Neural cell (in vitro differentiated cells): ENCODE measurements around the gene CDH20. TPM values are rescaled to one million over a fixed set of nuclear protein-coding genes. Genes with fewer than 3 reads are reported as not detected.

Source experiments
- H2AFZ ChIP-seq: fragments of 200-600, 300-800 bp; sonication (generic), shearing (Covaris generic); 2 replicates; pipeline ENCODE4 v1.6.0; 2014; ENCODE audit warnings: low read depth, mild to moderate bottlenecking, antibody characterized with exemption, low read length, moderate library complexity
- H3F3A ChIP-seq: fragments of 200-600 bp; shearing (Covaris generic); 2 replicates; pipeline ENCODE4 v1.6.1; 2016; ENCODE audit warnings: mild to moderate bottlenecking, moderate library complexity, mixed read lengths, antibody characterized with exemption, low read length; ENCODE audit not compliant: insufficient read depth, poor library complexity, severe bottlenecking
- H3K27ac ChIP-seq: fragments of 200-600, 300-800 bp; sonication (generic), shearing (Covaris generic); 2 replicates; pipeline ENCODE4 v1.5.1; 2014; ENCODE audit warnings: mild to moderate bottlenecking, low read length, moderate library complexity
- H3K27me3 ChIP-seq: fragments of 300-800, 200-600 bp; sonication (generic), shearing (Covaris generic); 2 replicates; pipeline ENCODE4 v1.6.0; 2014; ENCODE audit warnings: mild to moderate bottlenecking, low read depth, low read length, moderate library complexity; ENCODE audit not compliant: insufficient read depth
- H3K36me3 ChIP-seq: fragments of 300-800, 200-600 bp; sonication (generic), shearing (Covaris generic); 2 replicates; pipeline ENCODE4 v1.5.1; 2014; ENCODE audit warnings: mild to moderate bottlenecking, antibody characterized with exemption, low read length, moderate library complexity; ENCODE audit not compliant: insufficient read depth
- H3K4me2 ChIP-seq: fragments of 300-800, 200-600 bp; sonication (generic), shearing (Covaris generic); 2 replicates; pipeline ENCODE4 v1.6.0; 2014; ENCODE audit warnings: mild to moderate bottlenecking, low read length
- H3K4me3 ChIP-seq: fragments of 300-800, 200-600 bp; sonication (generic), shearing (Covaris generic); 2 replicates; pipeline ENCODE4 v1.5.1; 2014; ENCODE audit warnings: mild to moderate bottlenecking, low read length, moderate library complexity
- H3K79me2 ChIP-seq: fragments of 200-600 bp; shearing (Covaris generic); replicated peaks from 2 replicates; pipeline ENCODE4 v1.6.0; 2014; ENCODE audit warnings: mild to moderate bottlenecking, low read length, moderate library complexity; ENCODE audit not compliant: insufficient read depth
- H3K9ac ChIP-seq: fragments of 300-800, 200-600 bp; sonication (generic), shearing (Covaris generic); 2 replicates; pipeline ENCODE4 v1.6.1; 2016; ENCODE audit warnings: mild to moderate bottlenecking, low read length, mixed read lengths
- H3K9me2 ChIP-seq: fragments of 200-600 bp; shearing (Covaris generic); 2 replicates; pipeline ENCODE4 v1.6.1; 2016; ENCODE audit warnings: mild to moderate bottlenecking, low read length, mixed read lengths; ENCODE audit not compliant: insufficient read depth
- H3K9me3 ChIP-seq: fragments of 200-600, 300-800 bp; sonication (generic), shearing (Covaris generic); 2 replicates; pipeline ENCODE4 v1.6.1; 2016; ENCODE audit warnings: mild to moderate bottlenecking, mixed run types, low read length, moderate library complexity, mixed read lengths
- H4K20me1 ChIP-seq: fragments of 200-600 bp; shearing (Covaris generic); 2 replicates; pipeline ENCODE4 v1.6.1; 2016; ENCODE audit warnings: mild to moderate bottlenecking, mixed run types; ENCODE audit not compliant: insufficient read depth
- CTCF ChIP-seq: fragments of 450-650 bp; IDR thresholded peaks from 2 replicates; pipeline ENCODE4 v1.5.1; 2014; ENCODE audit warnings: antibody characterized with exemption, mild to moderate bottlenecking, moderate library complexity; ENCODE audit not compliant: poor library complexity, severe bottlenecking
- EP300 ChIP-seq: fragments of 450-650 bp; conservative IDR thresholded peaks from 2 replicates; pipeline ENCODE4 v1.6.1; 2014; ENCODE audit warnings: antibody characterized with exemption, mild to moderate bottlenecking, moderate library complexity; ENCODE audit not compliant: poor library complexity, severe bottlenecking
- EZH2 ChIP-seq: fragments of 200-600, 300-800 bp; shearing (Covaris generic), sonication (generic); IDR thresholded peaks from 2 replicates; pipeline ENCODE4 v1.6.1; 2014; ENCODE audit warnings: antibody characterized with exemption, low read length, borderline replicate concordance, mild to moderate bottlenecking; ENCODE audit not compliant: insufficient read depth, poor library complexity, severe bottlenecking
- MXI1 ChIP-seq: fragments of 450-650 bp; conservative IDR thresholded peaks from 2 replicates; pipeline ENCODE4 v1.6.1; 2014; ENCODE audit warnings: antibody characterized with exemption, mild to moderate bottlenecking; ENCODE audit not compliant: poor library complexity, severe bottlenecking
- POLR2AphosphoS5 ChIP-seq: IDR thresholded peaks from 2 replicates; pipeline ENCODE4 v1.6.1; 2012
- RAD21 ChIP-seq: fragments of 450-650 bp; conservative IDR thresholded peaks from 2 replicates; pipeline ENCODE4 v1.6.1; 2014; ENCODE audit warnings: antibody characterized with exemption, mild to moderate bottlenecking, moderate library complexity
- REST ChIP-seq: IDR thresholded peaks from 2 replicates; pipeline ENCODE4 v1.6.1; 2012; ENCODE audit warnings: borderline replicate concordance
- SMC3 ChIP-seq: fragments of 450-650 bp; conservative IDR thresholded peaks from 2 replicates; pipeline ENCODE4 v1.6.1; 2014; ENCODE audit warnings: antibody characterized with exemption, mild to moderate bottlenecking, moderate library complexity; ENCODE audit not compliant: poor library complexity
- TAF1 ChIP-seq: IDR thresholded peaks from 2 replicates; pipeline ENCODE4 v1.6.1; 2012; ENCODE audit warnings: low read depth
- polyA plus RNA-seq: library from polyadenylated mRNA; depleted of rRNA; stranded (reverse); fragments of >200 nt; gene quantifications from 2 replicates; pipeline ENCODE4 v1.2.3, GENCODE V29; 2014

The CDH20 gene
- polyA plus RNA-seq, 1 donor from 2014 or later = 1.7 TPM

- Histone ChIP-seq H3F3A (no peaks in the 10 kb centered on the region), H4K20me1 (no peaks in the 10 kb centered on the region), H3K4me3 (no peak overlapping the region), H3K9ac (no peak overlapping the region), H3K9me3 (no peaks in the 10 kb centered on the region), H3K9me2 (no peaks in the 10 kb centered on the region), H3K79me2 (no peaks in the 10 kb centered on the region), H3K4me2 (no peak overlapping the region), H2AFZ (no peak overlapping the region), H3K27me3 (peaks cover 12% of the 10 kb centered on the region), H3K27ac (no peak overlapping the region), H3K36me3 (no peaks in the 10 kb centered on the region)
- TF ChIP-seq CTCF = no peak
- TF ChIP-seq POLR2AphosphoS5 = no peak
- no peak for TF ChIP-seq REST
- TF ChIP-seq EZH2 = no peak
- no peak for TF ChIP-seq MXI1
- no peak for TF ChIP-seq RAD21
- TF ChIP-seq EP300 = no peak
- no peak for TF ChIP-seq SMC3
- no peak for TF ChIP-seq TAF1
Observed at GRCh38 chr18:61583548-61583947, 250.3 kb downstream of the CDH20 start.

GRCh38 chr18:61587865-61588264 lies 254.6 kb downstream of the CDH20 start:
- no peak overlapping the region for H3K4me3 ChIP-seq
- H2AFZ ChIP-seq = no peak overlapping the region
- H3K36me3 ChIP-seq = no peaks in the 10 kb centered on the region
- no peaks in the 10 kb centered on the region for H3K9me2 ChIP-seq
- no peak overlapping the region for H3K9ac ChIP-seq
- H3K79me2 ChIP-seq = no peaks in the 10 kb centered on the region
- H3K27ac ChIP-seq = no peak overlapping the region
- no peaks in the 10 kb centered on the region for H3K27me3 ChIP-seq
- H4K20me1 ChIP-seq = no peaks in the 10 kb centered on the region
- H3K9me3 ChIP-seq = no peaks in the 10 kb centered on the region
- no peaks in the 10 kb centered on the region for H3F3A ChIP-seq
- H3K4me2 ChIP-seq = no peak overlapping the region
- TF ChIP-seq REST (no peak), EP300 (no peak), SMC3 (no peak), TAF1 (no peak), RAD21 (no peak), CTCF (no peak), MXI1 (no peak), EZH2 (no peak), POLR2AphosphoS5 (no peak)
